ENCODE results near the gene TMEM45A.
"Not testable (repeated sequence)": the region's sequence is repeated elsewhere in the genome, so short reads cannot be mapped to it uniquely, and the experiment has no call there.

TMEM45A gene

DNA sequence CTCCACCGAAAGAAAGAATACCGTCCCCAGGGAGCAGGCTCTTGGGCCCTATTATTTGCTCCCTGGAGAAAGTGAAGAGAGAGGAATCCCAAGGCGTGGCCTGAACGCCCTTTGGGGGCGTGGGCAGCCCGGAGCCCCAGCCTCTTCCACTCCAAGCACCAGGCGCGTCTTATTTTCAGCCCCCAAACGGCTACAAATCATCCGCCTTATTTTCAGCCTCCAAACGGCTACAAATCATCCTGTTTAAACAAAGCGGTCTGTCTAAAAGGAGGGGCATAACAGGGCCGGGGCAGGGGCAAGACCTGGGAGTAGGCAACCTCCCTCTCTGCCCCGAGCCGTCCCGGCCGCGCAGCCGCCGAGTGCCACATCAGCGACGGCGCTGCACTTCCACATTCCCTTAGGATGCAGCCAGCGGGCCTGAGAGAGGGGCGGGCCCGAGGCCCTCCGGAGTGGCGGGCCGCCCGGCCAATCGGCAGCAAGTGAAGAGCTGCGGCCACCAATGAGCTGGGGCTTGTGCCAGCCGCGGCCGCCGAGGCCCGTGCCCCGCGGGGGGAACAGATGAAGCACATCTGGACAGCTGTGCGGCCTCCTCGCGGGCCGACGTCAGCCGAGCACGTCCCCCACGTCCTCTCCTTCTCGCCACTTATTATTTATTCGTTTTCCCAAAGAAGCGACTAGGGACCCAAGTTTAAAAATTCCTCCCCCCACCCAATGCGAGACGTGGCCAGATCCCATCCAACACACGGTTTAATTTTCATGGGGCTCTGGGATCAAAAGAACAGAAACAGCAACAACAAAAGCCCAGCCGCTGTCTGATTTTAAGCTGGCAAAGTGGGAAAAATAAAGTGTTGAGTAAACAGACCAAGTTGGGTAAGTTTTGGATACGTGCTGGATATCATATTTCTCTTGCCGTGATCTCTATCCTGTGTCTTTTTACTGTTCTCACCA lies at the start of gene TMEM45A:
Gene TMEM45A, plus strand, starts transcription at position 561 of the 948 bp plus-strand sequence. CDS start 62,593 bp downstream, outside the sequence.
- DNase-seq (ENCODE audit: low read depth in 2 of 2): peak; percentile 66 to 80

DNA sequence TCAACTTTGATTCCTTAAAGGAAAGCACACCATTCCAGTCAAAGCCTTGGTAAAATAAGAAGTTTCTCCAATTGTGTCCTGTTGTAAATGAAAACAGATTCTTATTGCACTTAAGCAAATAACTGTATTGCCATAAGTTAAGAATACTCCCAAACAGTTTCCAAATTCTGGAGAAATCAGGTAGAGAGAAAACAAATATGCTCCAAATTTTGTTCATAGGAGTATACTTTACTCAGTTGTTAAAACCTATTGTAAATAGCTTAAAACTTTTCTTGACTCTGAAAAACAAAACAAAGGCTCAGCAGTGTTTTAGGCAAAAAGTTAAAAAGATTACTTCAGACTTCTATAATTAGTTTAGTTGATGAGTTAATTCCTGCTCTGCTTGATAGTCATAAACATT lies 48.7 kb upstream of the TMEM45A start:
- no peak for DNase-seq (ENCODE audit: low read depth in 2 of 2)

DNA sequence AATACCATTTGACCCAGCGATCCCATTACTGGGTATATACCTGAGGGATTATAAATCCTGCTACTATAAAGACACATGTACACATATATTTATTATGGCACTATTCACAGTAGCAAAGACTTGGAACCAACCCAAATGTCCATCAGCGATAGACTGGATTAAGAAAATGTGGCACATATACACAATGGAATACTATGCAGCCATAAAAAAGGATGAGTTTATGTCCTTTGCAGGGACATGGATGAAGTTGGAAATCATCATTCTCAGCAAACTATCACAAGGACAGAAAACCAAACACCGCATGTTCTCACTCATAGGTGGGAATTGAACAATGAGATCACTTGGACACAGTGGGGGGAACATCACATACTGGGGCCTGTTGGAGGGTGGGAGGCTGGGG lies 45.4 kb upstream of the TMEM45A start:
- not testable (repeated sequence) for DNase-seq (ENCODE audit: low read depth in 2 of 2)

DNA sequence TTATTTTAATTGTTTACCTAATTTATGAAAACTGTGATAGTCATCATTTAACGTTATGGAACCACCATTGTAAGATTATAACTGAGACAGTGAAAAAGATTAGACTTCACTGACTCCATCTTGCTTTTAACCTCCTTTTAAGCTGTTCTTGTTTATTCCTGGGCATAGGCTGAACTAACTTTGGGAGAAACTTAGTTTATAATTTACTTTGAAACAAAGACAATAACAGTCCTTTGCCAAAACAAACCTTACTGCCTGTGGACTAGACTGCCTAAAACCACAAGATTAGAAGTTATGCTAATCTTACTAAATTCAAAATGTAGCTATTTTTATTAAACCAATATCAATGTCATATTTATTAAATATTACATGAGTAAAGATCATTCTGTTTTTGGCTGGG lies 44.3 kb upstream of the TMEM45A start:
- no peak for DNase-seq (ENCODE audit: low read depth in 2 of 2)

- DNase-seq (ENCODE audit: low read depth in 2 of 2): no peak
Observed at GRCh38 chr3:100449214-100449613, 43.2 kb upstream of the TMEM45A start.

DNA sequence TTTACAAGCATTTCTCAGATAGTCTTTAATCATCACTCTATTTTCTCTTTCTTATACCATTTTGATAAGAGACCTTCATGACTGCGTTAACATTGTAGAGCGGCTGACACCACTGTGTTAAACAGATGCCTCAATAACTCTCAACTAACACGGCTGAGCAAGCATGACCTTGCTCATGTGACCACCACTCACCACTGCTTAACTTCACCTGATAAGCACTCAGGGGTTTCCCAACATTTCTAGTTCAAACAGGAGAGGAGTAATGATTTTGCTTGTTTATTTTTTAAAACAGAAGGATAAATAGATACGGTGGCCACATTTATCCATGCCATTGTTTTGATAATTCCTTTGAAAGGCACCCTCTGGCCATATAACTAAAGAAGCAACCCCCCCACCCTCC lies 37.7 kb upstream of the TMEM45A start:
- no peak for DNase-seq (ENCODE audit: low read depth in 2 of 2)

- no peak for DNase-seq (ENCODE audit: low read depth in 2 of 2)
Observed at GRCh38 chr3:100455841-100456550, 36.4 kb upstream of the TMEM45A start.

DNA sequence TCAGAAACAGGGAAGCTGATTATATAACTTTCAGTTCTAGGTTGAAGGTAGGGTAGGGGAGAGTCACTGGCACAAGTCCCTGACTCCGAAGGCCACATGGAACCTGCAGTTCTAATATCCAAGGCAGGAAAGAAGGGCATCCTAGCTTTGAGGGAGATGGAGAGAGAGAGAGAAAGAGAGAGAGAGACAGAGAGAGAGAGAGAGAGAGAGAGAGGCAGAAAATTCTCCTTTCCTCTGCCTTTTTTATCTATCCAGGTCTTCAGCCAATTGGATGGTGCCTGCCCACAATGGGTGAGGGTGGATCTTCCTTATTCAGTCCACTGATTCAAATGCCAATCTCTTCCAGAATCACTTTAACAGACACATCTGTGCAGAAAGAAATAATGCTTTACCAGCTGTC lies 35.7 kb upstream of the TMEM45A start:
- DNase-seq (ENCODE audit: low read depth in 2 of 2): no peak

GRCh38 chr3:100457811-100458210 lies 34.6 kb upstream of the TMEM45A start:
- no peak for DNase-seq (ENCODE audit: low read depth in 2 of 2)

DNA sequence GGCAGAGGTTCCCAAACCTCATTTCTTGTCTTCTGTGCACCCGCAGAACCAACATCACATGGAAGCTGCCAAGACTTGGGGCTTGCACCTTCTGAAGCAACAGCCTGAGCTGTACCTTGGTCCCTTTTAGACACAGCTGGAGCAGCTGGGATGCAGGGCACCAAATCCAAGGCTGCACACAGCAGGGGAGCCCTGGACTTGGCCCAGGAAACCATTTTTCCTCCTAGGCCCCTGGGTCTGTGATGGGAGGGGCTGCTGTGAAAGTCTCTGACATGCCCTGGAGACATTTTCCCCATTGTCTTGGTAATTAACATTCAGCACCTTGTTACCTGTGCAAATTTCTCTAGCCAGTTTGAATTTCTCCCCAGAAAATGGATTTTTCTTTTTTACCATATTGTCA lies 33.6 kb upstream of the TMEM45A start:
- DNase-seq (ENCODE audit: low read depth in 2 of 2): no peak

- no peak for DNase-seq (ENCODE audit: low read depth in 2 of 2)
Observed at GRCh38 chr3:100463002-100463401, 29.4 kb upstream of the TMEM45A start.

DNA sequence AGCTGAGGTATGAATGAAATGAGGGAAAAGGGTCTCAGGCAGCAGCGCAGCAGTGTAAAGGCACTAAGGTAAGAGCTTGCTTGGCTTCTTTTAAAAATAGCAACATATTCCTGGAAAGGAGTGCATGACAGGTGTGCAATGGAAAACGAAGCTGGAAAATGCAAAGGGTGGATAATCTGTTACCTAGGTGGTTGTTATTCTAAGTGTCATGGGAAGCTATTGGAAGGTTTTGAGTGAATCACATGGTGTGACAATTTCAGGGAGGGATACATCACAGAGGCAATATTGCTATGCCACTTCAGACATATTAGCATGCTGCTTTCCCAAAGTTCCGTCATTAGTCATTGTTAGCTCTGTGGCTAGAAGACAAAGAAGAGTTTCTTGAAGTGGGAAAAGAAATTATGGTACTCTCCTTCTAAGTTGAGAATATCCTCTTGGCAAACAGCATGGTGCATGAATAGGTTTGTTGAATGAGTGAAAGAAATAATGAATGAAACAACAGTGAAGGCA lies 28.7 kb upstream of the TMEM45A start:
- DNase-seq (ENCODE audit: low read depth in 2 of 2): no peak

GRCh38 chr3:100465892-100466777 lies 26.3 kb upstream of the TMEM45A start:
- no peak for DNase-seq (ENCODE audit: low read depth in 2 of 2)

- no peak for DNase-seq (ENCODE audit: low read depth in 2 of 2)
Observed at GRCh38 chr3:100467133-100467532, 25.3 kb upstream of the TMEM45A start.

DNA sequence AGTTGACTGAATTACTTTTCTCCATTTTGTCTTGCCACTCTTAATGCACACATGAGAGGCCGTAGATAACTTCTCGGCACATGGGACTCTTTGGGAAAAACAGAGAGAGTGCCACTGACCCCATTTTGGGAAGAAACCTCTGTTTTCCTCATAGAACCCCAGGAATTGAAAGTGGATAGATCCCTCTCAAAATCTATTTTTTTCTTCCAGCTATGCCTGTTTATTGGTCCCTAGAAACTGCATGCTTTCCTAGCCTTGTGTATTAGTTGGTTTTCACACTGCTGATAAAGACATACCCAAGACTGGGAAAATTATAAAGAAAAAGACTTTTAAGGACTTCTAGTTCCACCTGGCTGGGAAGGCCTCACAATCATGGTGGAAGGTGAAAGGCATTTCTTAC lies 23.7 kb upstream of the TMEM45A start:
- DNase-seq (ENCODE audit: low read depth in 2 of 2): no peak

DNA sequence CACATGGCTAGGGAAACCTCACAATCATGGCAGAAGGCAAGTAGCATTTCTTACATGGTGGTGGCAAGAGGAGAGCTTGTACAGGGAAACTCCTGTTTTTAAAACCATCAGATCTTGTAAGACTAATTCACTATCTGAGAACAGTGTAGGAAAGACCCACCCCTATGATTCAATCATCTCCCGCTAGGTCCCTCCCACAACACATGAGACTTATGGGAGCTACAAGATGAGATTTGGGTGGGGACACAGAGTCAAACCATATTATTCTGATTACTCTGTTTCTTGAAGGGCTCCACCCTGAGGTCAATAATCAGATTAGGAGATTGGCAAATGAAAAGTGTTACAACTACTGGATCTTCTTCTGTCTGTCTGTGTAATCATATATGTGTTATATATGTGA lies 21.5 kb upstream of the TMEM45A start:
- no peak for DNase-seq (ENCODE audit: low read depth in 2 of 2)

GRCh38 chr3:100471444-100471843 lies 21.0 kb upstream of the TMEM45A start:
- DNase-seq (ENCODE audit: low read depth in 2 of 2): no peak

- DNase-seq (ENCODE audit: low read depth in 2 of 2): not testable (repeated sequence)
Observed at GRCh38 chr3:100477851-100478360, 14.5 kb upstream of the TMEM45A start.

DNA sequence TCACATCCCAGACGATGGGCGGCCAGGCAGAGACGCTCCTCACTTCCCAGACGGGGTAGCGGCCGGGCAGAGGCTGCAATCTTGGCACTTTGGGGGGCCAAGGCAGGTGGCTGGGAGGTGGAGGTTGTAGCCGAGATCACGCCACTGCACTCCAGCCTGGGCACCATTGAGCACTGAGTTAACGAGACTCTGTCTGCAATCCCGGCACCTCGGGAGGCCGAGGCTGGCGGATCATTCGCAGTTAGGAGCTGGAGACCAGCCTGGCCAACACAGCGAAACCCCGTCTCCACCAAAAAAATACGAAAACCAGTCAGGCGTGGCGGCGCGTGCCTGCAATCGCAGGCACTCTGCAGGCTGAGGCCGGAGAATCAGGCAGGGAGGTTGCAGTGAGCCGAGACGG lies 13.9 kb upstream of the TMEM45A start:
- not testable (repeated sequence) for DNase-seq (ENCODE audit: low read depth in 2 of 2)

- no peak for DNase-seq (ENCODE audit: low read depth in 2 of 2)
Observed at GRCh38 chr3:100480081-100480480, 12.3 kb upstream of the TMEM45A start.

DNA sequence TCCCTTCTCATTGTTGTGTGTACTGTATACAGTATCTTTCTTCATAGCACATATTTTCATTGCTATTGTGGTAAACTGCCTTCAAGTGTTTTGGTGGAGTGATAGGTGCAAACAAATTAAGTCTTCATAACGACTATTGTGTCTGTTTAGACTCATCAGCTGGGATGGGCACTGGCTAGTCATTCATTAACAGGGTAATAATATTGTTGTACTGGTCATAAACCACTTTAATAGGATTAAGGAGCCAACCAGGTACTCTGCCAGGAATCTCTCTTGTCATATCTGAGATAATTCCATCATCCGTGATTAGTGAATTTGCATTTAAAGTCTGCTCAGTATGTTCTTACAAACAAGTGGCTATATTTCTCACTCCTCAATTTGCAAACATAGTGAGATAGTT lies 10.2 kb upstream of the TMEM45A start:
- DNase-seq (ENCODE audit: low read depth in 2 of 2): no peak
